HepG2 (cell line): ENCODE data around the gene ARHGAP45. TPM values are rescaled to one million over a fixed set of nuclear protein-coding genes. Genes with fewer than 3 reads are reported as not detected.

Experiments
- AKAP8 ChIP-seq: sonication (generic); formaldehyde crosslinking; IDR thresholded peaks from 2 replicates; pipeline ENCODE4 v1.5.1; 2020; ENCODE audit warnings: mild to moderate bottlenecking, missing genetic modification reagents
- ATF1 ChIP-seq: IDR thresholded peaks from 2 replicates; pipeline ENCODE4 v1.6.1; 2016; ENCODE audit warnings: mild to moderate bottlenecking, control low read depth
- CEBPG ChIP-seq: IDR thresholded peaks from 2 replicates; pipeline ENCODE4 v1.6.1; 2016
- DNMT3B ChIP-seq: conservative IDR thresholded peaks from 2 replicates; pipeline ENCODE4 v1.6.1; 2016; ENCODE audit warnings: missing biosample characterization, control low read depth
- ETS1 ChIP-seq: sonication (generic); formaldehyde crosslinking; IDR thresholded peaks from 2 replicates; pipeline ENCODE4 v1.4.0; 2020; ENCODE audit warnings: missing genetic modification reagents
- HNRNPLL ChIP-seq: fragments of 200-400 bp; formaldehyde crosslinking; IDR thresholded peaks from 2 replicates; pipeline ENCODE4 v1.6.1; 2017; ENCODE audit warnings: mild to moderate bottlenecking, low read depth, low read length; ENCODE audit not compliant: poor library complexity, severe bottlenecking
- HOXD1 ChIP-seq: sonication (generic); formaldehyde crosslinking; IDR thresholded peaks from 2 replicates; pipeline ENCODE4 v1.5.0; 2020; ENCODE audit warnings: missing genetic modification reagents
- LCORL ChIP-seq, 2 experiments: fragments of 450-650 bp in 1 of 2; sonication (generic) in 1 of 2; formaldehyde crosslinking in 1 of 2; IDR thresholded peaks; 2 replicates each; pipeline versions ENCODE4 v1.5.0 to v1.6.1; 2017 to 2020; ENCODE audit warnings: antibody characterized with exemption in 1 of 2, missing genetic modification reagents in 1 of 2
- MED13 ChIP-seq: sonication (generic); formaldehyde crosslinking; IDR thresholded peaks from 2 replicates; pipeline ENCODE4 v1.5.0; 2020; ENCODE audit warnings: missing genetic modification reagents
- NFE2 ChIP-seq: sonication (generic); formaldehyde crosslinking; IDR thresholded peaks from 2 replicates; pipeline ENCODE4 v1.4.0; 2020; ENCODE audit warnings: missing genetic modification reagents
- RXRB ChIP-seq: IDR thresholded peaks from 2 replicates; pipeline ENCODE4 v1.6.1; 2016; ENCODE audit warnings: borderline replicate concordance, missing genetic modification reagents, missing compliant biosample characterization
- TAF15 ChIP-seq: fragments of 200-400 bp; formaldehyde crosslinking; IDR thresholded peaks from one replicate; pipeline ENCODE4 v1.6.1; 2018; ENCODE audit warnings: mild to moderate bottlenecking, low read depth, low read length; ENCODE audit not compliant: poor library complexity, severe bottlenecking
- TCF12 ChIP-seq, 2 experiments: fragments of 450-650 bp in 1 of 2; sonication (generic) in 1 of 2; formaldehyde crosslinking in 1 of 2; IDR thresholded peaks; 2 replicates each; pipeline versions ENCODE4 v1.6.1 to v1.8.0; 2017 to 2022; ENCODE audit warnings: antibody characterized with exemption in 1 of 2, mild to moderate bottlenecking in 1 of 2, missing genetic modification reagents in 1 of 2, moderate library complexity in 1 of 2
- ZFP90 ChIP-seq: sonication (generic); formaldehyde crosslinking; IDR thresholded peaks from 2 replicates; pipeline ENCODE4 v1.8.0; 2022; ENCODE audit warnings: missing genetic modification reagents, mild to moderate bottlenecking, inconsistent platforms, borderline replicate concordance
- ZNF446 ChIP-seq: sonication (generic); formaldehyde crosslinking; IDR thresholded peaks from 2 replicates; pipeline ENCODE4 v1.5.0; 2020; ENCODE audit warnings: mild to moderate bottlenecking, missing genetic modification reagents
- ZNF451 ChIP-seq: sonication (generic); formaldehyde crosslinking; IDR thresholded peaks from 2 replicates; pipeline ENCODE4 v1.5.0; 2020; ENCODE audit warnings: mild to moderate bottlenecking, missing genetic modification reagents
- ZNF557 ChIP-seq: sonication (generic); formaldehyde crosslinking; IDR thresholded peaks from 2 replicates; pipeline ENCODE4 v1.4.0; 2020; ENCODE audit warnings: missing genetic modification reagents
- polyA plus RNA-seq, 8 experiments: library from polyadenylated mRNA; depleted of rRNA in 3 of 8; stranded (reverse) in 7 of 8; unstranded in 1 of 8; fragments of >200 nt; fragmentation: Illumina TruSeq in 4 of 8; extraction: Trizol in 4 of 8; gene quantifications; 2 replicates each; pipeline versions ENCODE4 v1.2.1 to v1.2.3, GENCODE V29; 2011 to 2016; ENCODE audit warnings: low read depth in 4 of 8, missing spikeins in 1 of 8, mixed read lengths in 1 of 8; ENCODE audit not compliant: insufficient read depth in 1 of 8
- total RNA-seq, 5 experiments: library from RNA; depleted of rRNA; stranded (reverse); fragments of >200 nt; fragmentation: Illumina TruSeq; extraction: Trizol; gene quantifications; 2 replicates each; pipeline ENCODE4 v1.2.3, GENCODE V29; 2016; ENCODE audit warnings: low read depth in 1 of 5
- TF ChIP-seq, protein P1 (sequence below): sonication (generic); formaldehyde crosslinking; conservative IDR thresholded peaks from 2 replicates; pipeline ENCODE4 v1.8.0; 2022; ENCODE audit warnings: mild to moderate bottlenecking, moderate library complexity, missing genetic modification reagents
- TF ChIP-seq, protein P2 (sequence below): sonication (generic); formaldehyde crosslinking; IDR thresholded peaks from 2 replicates; pipeline ENCODE4 v1.4.0; 2020; ENCODE audit warnings: missing genetic modification reagents
- TF ChIP-seq, protein P3 (sequence below): sonication (generic); formaldehyde crosslinking; IDR thresholded peaks from 2 replicates; pipeline ENCODE4 v1.8.1; 2023; ENCODE audit warnings: mild to moderate bottlenecking, moderate library complexity, missing genetic modification reagents
- TF ChIP-seq, protein P4 (sequence below): sonication (generic); formaldehyde crosslinking; IDR thresholded peaks from 2 replicates; pipeline ENCODE4 v1.4.0; 2020; ENCODE audit warnings: missing genetic modification reagents

ARHGAP45 gene
- total and polyA plus RNA-seq, 2 of the 13 experiments (the other 11 are each of a cell fraction or from before 2014, with no cell fraction given), result 0.84 to 32.0 TPM

DNA sequence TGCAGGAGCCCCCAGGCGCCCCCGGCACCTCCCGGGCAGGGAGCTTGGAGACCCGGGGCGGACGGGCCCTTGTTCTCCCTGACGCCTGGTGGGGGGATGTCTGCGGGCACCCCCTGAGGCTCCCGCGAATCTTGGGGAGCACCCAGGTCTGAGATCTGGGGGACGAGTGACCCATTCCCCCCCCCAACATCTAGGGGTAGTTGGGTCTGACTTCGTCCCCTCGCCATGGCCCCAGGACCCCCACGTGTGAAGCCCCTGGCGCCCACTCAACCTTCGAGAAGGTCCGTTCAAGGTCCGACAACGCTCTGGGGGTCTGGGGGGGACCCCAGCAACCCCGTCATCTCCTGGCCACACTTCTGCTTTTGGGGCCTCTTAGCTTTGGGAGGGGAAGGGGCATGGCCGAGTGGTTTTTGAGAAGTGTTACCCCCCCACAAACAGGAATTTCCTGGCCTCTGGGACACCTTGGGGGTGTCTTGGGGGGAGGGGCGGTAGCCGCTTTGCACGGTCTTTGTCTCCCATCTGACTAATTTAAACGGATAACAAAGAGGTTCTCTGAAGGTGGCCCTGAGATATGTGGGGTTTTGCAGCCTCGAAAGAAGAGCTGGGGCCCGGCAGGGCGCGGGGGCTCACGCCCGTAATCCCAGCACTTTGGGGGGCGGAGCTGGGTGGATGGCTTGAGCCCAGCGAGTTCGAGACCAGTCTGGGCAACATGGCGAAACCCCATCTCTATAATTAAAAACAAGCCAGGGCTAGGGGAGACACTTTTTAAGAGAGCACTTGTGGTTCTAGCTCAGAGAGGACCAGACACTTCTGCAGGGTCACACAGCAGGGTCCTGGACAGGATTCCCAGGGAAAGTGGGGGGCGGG is 40.0 kb upstream of the ARHGAP45 start (continued):
- TF ChIP-seq LCORL (IDR thresholded peaks at IDR 0.05) (no peak), LCORL (CRISPR knock-in tag; IDR thresholded peaks at IDR 0.05) (peak; percentile 22; the same call in 1 of the 2 replicates), DNMT3B (CRISPR knock-in tag) (no peak), NFE2 (CRISPR knock-in tag) (no peak), ATF1 (no peak), ZNF557 (0 out of 2 replicates have a peak, but pooled peaks have one; percentile 29), ZNF451 (CRISPR knock-in tag) (0 out of 2 replicates have a peak, but pooled peaks have one; percentile 22), TAF15 (no peak), RXRB (CRISPR knock-in tag) (no peak), HNRNPLL (peak; percentile 29), TCF12 (IDR thresholded peaks at IDR 0.05) (no peak), TCF12 (CRISPR knock-in tag; IDR thresholded peaks at IDR 0.05) (no peak), ZFP90 (CRISPR knock-in tag) (peak; percentile 31; the same call in 1 of the 2 replicates), CEBPG (CRISPR knock-in tag) (no peak), MED13 (CRISPR knock-in tag) (peak; percentile 61; the same call in 1 of the 2 replicates), AKAP8 (0 out of 2 replicates have a peak, but pooled peaks have one; percentile 4), ETS1 (CRISPR knock-in tag) (0 out of 2 replicates have a peak, but pooled peaks have one; percentile 20), HOXD1 (CRISPR knock-in tag) (0 out of 2 replicates have a peak, but pooled peaks have one; percentile 29), ZNF446 (CRISPR knock-in tag) (0 out of 2 replicates have a peak, but pooled peaks have one; percentile 24)
- TF ChIP-seq, protein P1, sequence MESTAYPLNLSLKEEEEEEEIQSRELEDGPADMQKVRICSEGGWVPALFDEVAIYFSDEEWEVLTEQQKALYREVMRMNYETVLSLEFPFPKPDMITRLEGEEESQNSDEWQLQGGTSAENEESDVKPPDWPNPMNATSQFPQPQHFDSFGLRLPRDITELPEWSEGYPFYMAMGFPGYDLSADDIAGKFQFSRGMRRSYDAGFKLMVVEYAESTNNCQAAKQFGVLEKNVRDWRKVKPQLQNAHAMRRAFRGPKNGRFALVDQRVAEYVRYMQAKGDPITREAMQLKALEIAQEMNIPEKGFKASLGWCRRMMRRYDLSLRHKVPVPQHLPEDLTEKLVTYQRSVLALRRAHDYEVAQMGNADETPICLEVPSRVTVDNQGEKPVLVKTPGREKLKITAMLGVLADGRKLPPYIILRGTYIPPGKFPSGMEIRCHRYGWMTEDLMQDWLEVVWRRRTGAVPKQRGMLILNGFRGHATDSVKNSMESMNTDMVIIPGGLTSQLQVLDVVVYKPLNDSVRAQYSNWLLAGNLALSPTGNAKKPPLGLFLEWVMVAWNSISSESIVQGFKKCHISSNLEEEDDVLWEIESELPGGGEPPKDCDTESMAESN (CRISPR knock-in tag), result no peak
- TF ChIP-seq, protein P2, sequence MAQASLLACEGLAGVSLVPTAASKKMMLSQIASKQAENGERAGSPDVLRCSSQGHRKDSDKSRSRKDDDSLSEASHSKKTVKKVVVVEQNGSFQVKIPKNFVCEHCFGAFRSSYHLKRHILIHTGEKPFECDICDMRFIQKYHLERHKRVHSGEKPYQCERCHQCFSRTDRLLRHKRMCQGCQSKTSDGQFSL (CRISPR knock-in tag), result peak; percentile 82
- TF ChIP-seq, protein P3, sequence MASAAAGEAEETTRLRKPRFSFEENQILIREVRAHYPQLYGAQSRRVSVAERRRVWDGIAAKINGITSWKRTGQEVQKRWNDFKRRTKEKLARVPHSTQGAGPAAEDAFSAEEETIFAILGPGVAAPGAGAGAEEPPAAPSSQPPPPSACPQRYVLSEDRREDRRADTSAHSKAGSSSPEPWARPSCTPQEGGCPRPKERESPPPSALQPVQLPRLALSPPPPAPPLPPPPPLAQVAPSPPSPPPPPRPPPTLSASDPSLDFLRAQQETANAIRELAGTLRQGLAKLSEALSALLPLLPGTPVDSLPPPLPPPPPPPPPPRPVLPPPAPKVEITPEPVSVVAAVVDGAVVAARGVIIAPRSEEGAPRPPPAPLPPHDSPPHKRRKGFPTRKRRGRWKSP (CRISPR knock-in tag), result peak; percentile 6; the same call in 1 of the 2 replicates
- TF ChIP-seq, protein P4, sequence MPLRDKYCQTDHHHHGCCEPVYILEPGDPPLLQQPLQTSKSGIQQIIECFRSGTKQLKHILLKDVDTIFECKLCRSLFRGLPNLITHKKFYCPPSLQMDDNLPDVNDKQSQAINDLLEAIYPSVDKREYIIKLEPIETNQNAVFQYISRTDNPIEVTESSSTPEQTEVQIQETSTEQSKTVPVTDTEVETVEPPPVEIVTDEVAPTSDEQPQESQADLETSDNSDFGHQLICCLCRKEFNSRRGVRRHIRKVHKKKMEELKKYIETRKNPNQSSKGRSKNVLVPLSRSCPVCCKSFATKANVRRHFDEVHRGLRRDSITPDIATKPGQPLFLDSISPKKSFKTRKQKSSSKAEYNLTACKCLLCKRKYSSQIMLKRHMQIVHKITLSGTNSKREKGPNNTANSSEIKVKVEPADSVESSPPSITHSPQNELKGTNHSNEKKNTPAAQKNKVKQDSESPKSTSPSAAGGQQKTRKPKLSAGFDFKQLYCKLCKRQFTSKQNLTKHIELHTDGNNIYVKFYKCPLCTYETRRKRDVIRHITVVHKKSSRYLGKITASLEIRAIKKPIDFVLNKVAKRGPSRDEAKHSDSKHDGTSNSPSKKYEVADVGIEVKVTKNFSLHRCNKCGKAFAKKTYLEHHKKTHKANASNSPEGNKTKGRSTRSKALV (CRISPR knock-in tag), result no peak
